ENCODE measurements around the gene LUC7L3. TPM values are rescaled to one million over a fixed set of nuclear protein-coding genes. Genes with fewer than 3 reads are reported as not detected.

LUC7L3 gene
- total and polyA plus RNA-seq, 2 of the 13 experiments (the other 11 are each of a cell fraction or from before 2014, with no cell fraction given) = 108 to 120 TPM

DNA sequence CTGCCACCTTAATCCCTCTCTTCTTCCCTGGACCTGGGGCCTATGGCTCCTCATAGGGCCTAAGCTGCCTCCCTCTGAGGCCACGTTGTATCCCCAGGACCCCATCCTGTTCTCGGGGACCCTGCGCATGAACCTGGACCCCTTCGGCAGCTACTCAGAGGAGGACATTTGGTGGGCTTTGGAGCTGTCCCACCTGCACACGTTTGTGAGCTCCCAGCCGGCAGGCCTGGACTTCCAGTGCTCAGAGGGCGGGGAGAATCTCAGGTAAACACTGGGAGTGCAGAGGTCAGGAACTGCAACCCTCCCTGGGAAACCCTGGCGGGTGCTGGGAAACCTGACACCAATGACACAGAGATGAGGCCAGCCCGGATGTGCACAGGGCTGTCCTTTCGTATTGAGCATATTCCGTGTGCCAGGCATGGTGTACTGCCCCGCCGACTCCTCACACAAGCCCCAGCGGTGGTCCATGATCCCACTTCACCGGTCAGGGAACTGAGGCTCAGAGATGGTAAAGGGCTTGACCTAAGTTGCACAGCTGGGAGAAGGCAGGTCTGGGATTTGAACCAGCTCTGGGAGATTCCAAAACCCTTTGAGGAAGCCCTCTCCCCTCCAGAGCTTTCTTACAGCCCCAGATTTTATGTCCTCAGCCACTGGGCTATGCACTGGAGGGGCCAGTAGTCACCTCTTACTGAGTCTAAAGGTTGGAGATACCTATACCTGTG, 34.6 kb upstream of the LUC7L3 start (continued):
- TF ChIP-seq ZBTB37 (CRISPR knock-in tag; IDR thresholded peaks at IDR 0.05) = 0 out of 2 replicates have a peak, but pooled peaks have one; percentile 53
- 0 out of 2 replicates have a peak, but pooled peaks have one; percentile 72 for TF ChIP-seq FIP1L1 (IDR thresholded peaks at IDR 0.05; ENCODE audit: borderline replicate concordance, insufficient read depth, low read depth, low read length)
- no peak for TF ChIP-seq SSRP1 (CRISPR knock-in tag; IDR thresholded peaks at IDR 0.05)
- TF ChIP-seq, protein P1, sequence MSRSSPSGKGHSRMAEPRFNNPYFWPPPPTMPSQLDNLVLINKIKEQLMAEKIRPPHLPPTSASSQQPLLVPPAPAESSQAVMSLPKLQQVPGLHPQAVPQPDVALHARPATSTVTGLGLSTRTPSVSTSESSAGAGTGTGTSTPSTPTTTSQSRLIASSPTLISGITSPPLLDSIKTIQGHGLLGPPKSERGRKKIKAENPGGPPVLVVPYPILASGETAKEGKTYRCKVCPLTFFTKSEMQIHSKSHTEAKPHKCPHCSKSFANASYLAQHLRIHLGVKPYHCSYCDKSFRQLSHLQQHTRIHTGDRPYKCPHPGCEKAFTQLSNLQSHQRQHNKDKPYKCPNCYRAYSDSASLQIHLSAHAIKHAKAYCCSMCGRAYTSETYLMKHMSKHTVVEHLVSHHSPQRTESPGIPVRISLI (CRISPR knock-in tag; IDR thresholded peaks at IDR 0.05; ENCODE audit: borderline replicate concordance) = peak; percentile 77; the same call in 1 of the 2 replicates
- TF ChIP-seq ZNF607 (CRISPR knock-in tag; IDR thresholded peaks at IDR 0.05; ENCODE audit: borderline replicate concordance) = peak; percentile 97
- no peak for TF ChIP-seq REXO4 (CRISPR knock-in tag; IDR thresholded peaks at IDR 0.05; ENCODE audit: borderline replicate concordance)
- peak; percentile 93 for TF ChIP-seq MEF2D (CRISPR knock-in tag; IDR thresholded peaks at IDR 0.05)
- TF ChIP-seq SAP130 (CRISPR knock-in tag; IDR thresholded peaks at IDR 0.05; ENCODE audit: low read depth) = peak; percentile 99
- TF ChIP-seq, protein P2, sequence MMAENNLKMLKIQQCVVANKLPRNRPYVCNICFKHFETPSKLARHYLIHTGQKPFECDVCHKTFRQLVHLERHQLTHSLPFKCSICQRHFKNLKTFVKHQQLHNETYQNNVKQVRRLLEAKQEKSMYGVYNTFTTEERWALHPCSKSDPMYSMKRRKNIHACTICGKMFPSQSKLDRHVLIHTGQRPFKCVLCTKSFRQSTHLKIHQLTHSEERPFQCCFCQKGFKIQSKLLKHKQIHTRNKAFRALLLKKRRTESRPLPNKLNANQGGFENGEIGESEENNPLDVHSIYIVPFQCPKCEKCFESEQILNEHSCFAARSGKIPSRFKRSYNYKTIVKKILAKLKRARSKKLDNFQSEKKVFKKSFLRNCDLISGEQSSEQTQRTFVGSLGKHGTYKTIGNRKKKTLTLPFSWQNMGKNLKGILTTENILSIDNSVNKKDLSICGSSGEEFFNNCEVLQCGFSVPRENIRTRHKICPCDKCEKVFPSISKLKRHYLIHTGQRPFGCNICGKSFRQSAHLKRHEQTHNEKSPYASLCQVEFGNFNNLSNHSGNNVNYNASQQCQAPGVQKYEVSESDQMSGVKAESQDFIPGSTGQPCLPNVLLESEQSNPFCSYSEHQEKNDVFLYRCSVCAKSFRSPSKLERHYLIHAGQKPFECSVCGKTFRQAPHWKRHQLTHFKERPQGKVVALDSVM (CRISPR knock-in tag; IDR thresholded peaks at IDR 0.05) = peak; percentile 85
- peak; percentile 32 for TF ChIP-seq HNRNPLL (IDR thresholded peaks at IDR 0.05; ENCODE audit: low read depth, low read length, poor library complexity, severe bottlenecking)
- 0 out of 2 replicates have a peak, but pooled peaks have one; percentile 30 for TF ChIP-seq SP2 (CRISPR knock-in tag; IDR thresholded peaks at IDR 0.05)
- no peak; the same call in 1 of the 2 replicates for TF ChIP-seq ZNF230 (CRISPR knock-in tag; IDR thresholded peaks at IDR 0.05)
- TF ChIP-seq SNAPC5 (CRISPR knock-in tag; IDR thresholded peaks at IDR 0.05; ENCODE audit: borderline replicate concordance) = peak; percentile 94; the same call in 1 of the 2 replicates
- peak; percentile 99 for TF ChIP-seq ERF (CRISPR knock-in tag; IDR thresholded peaks at IDR 0.05)
- peak; percentile 90; the same call in 1 of the 2 replicates for TF ChIP-seq TSC22D2 (CRISPR knock-in tag; IDR thresholded peaks at IDR 0.05; ENCODE audit: borderline replicate concordance)
- no peak for TF ChIP-seq ZNF660 (CRISPR knock-in tag; IDR thresholded peaks at IDR 0.05; ENCODE audit: borderline replicate concordance, low read depth)
- peak in 1 of 2 experiments; percentile 18; a peak in 1 of 4 replicates for TF ChIP-seq MAFK (conservative IDR thresholded peaks at IDR 0.05 in 1 of 2, IDR thresholded peaks at IDR 0.05 in 1 of 2; ENCODE audit: low read length in 2 of 2)
- TF ChIP-seq, protein P3, sequence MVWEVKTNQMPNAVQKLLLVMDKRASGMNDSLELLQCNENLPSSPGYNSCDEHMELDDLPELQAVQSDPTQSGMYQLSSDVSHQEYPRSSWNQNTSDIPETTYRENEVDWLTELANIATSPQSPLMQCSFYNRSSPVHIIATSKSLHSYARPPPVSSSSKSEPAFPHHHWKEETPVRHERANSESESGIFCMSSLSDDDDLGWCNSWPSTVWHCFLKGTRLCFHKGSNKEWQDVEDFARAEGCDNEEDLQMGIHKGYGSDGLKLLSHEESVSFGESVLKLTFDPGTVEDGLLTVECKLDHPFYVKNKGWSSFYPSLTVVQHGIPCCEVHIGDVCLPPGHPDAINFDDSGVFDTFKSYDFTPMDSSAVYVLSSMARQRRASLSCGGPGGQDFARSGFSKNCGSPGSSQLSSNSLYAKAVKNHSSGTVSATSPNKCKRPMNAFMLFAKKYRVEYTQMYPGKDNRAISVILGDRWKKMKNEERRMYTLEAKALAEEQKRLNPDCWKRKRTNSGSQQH (CRISPR knock-in tag; IDR thresholded peaks at IDR 0.05; ENCODE audit: low read depth) = no peak
- TF ChIP-seq HOXA7 (CRISPR knock-in tag; IDR thresholded peaks at IDR 0.05) = no peak
- TF ChIP-seq ZBTB3 (CRISPR knock-in tag; IDR thresholded peaks at IDR 0.05; ENCODE audit: borderline replicate concordance, low read depth) = peak; percentile 97
- no peak for TF ChIP-seq ZNF850 (CRISPR knock-in tag; conservative IDR thresholded peaks at IDR 0.05)
- no peak for TF ChIP-seq ZNF773 (CRISPR knock-in tag; IDR thresholded peaks at IDR 0.05; ENCODE audit: borderline replicate concordance)
- peak; percentile 100 for TF ChIP-seq SIX4 (CRISPR knock-in tag; IDR thresholded peaks at IDR 0.05)
